Astrocyte (in vitro differentiated cells and primary cell): Measurements from ENCODE around the gene FLNC. TPM values are rescaled to one million over a fixed set of nuclear protein-coding genes. Genes with fewer than 3 reads are reported as not detected.

Experiments used
- DNase-seq: peaks from one replicate; pipeline ENCODE4 v3.0.0-alpha.2; 2010; ENCODE audit warnings: low read depth
- FAIRE-seq: peaks from 2 replicates; lab custom pipeline; 2011; peaks lifted over from hg19 to GRCh38; lab: Jason Lieb, UNC
- H2AFZ ChIP-seq: 2 replicates; pipeline ENCODE4 v1.6.0; 2012; ENCODE audit warnings: low read depth, low read length, inconsistent platforms
- H3K27ac ChIP-seq: 2 replicates; pipeline ENCODE4 v1.5.1; 2011; ENCODE audit warnings: low read depth, low read length, inconsistent platforms
- H3K27me3 ChIP-seq: 2 replicates; pipeline ENCODE4 v1.6.0; 2011; ENCODE audit warnings: low read length, inconsistent platforms; ENCODE audit not compliant: insufficient read depth
- H3K36me3 ChIP-seq: 2 replicates; pipeline ENCODE4 v1.5.1; 2011; ENCODE audit warnings: low read length, inconsistent platforms; ENCODE audit not compliant: insufficient read depth
- H3K4me1 ChIP-seq: 2 replicates; pipeline ENCODE4 v1.5.1; 2011; ENCODE audit warnings: low read length, inconsistent platforms; ENCODE audit not compliant: insufficient read depth
- H3K4me2 ChIP-seq: 2 replicates; pipeline ENCODE4 v1.6.0; 2012; ENCODE audit warnings: low read length, inconsistent platforms
- H3K4me3 ChIP-seq: 2 replicates; pipeline ENCODE4 v1.5.1; 2011; ENCODE audit warnings: low read depth, mild to moderate bottlenecking, low read length, inconsistent platforms; ENCODE audit not compliant: insufficient read depth
- H3K79me2 ChIP-seq: 2 replicates; pipeline ENCODE4 v1.6.0; 2012; ENCODE audit warnings: mild to moderate bottlenecking, low read length, inconsistent platforms; ENCODE audit not compliant: insufficient read depth
- H3K9ac ChIP-seq: 2 replicates; pipeline ENCODE4 v1.6.0; 2012; ENCODE audit warnings: mild to moderate bottlenecking, low read length, inconsistent platforms
- H3K9me3 ChIP-seq: 2 replicates; pipeline ENCODE4 v1.5.1; 2012; ENCODE audit warnings: low read depth, mild to moderate bottlenecking, low read length, inconsistent platforms; ENCODE audit not compliant: insufficient read depth
- H4K20me1 ChIP-seq: 2 replicates; pipeline ENCODE4 v1.6.0; 2012; ENCODE audit warnings: low read length, inconsistent platforms; ENCODE audit not compliant: insufficient read depth
- H3K27ac Mint-ChIP-seq: one replicate; pipeline ENCODE4 v1.8.0; 2021; ENCODE audit warnings: mild to moderate bottlenecking, mixed read lengths; ENCODE audit not compliant: unreplicated experiment
- H3K27me3 Mint-ChIP-seq: one replicate; pipeline ENCODE4 v1.8.0; 2021; ENCODE audit warnings: low read depth, mixed read lengths; ENCODE audit not compliant: unreplicated experiment
- H3K36me3 Mint-ChIP-seq: one replicate; pipeline ENCODE4 v1.8.0; 2021; ENCODE audit warnings: low read depth, mixed read lengths; ENCODE audit not compliant: unreplicated experiment
- H3K4me1 Mint-ChIP-seq: one replicate; pipeline ENCODE4 v1.8.0; 2021; ENCODE audit warnings: low read depth, mixed read lengths; ENCODE audit not compliant: unreplicated experiment
- H3K4me3 Mint-ChIP-seq: one replicate; pipeline ENCODE4 v1.8.0; 2021; ENCODE audit warnings: mild to moderate bottlenecking, moderate library complexity, mixed read lengths; ENCODE audit not compliant: unreplicated experiment
- H3K9me3 Mint-ChIP-seq: one replicate; pipeline ENCODE4 v1.8.0; 2021; ENCODE audit warnings: mild to moderate bottlenecking, mixed read lengths; ENCODE audit not compliant: unreplicated experiment
- EZH2 ChIP-seq: IDR thresholded peaks from 2 replicates; pipeline ENCODE4 v1.6.1; 2012; ENCODE audit warnings: mild to moderate bottlenecking, low read length, inconsistent platforms; ENCODE audit not compliant: insufficient read depth
- total RNA-seq: library from RNA; stranded (reverse); gene quantifications from 2 replicates; pipeline ENCODE4 v1.2.1, GENCODE V29; 2021
- TF ChIP-seq, protein P1 (sequence below): IDR thresholded peaks from 2 replicates; pipeline ENCODE4 v1.5.1; 2011; ENCODE audit warnings: low read depth, mild to moderate bottlenecking, inconsistent platforms, low read length, moderate library complexity; ENCODE audit not compliant: insufficient read depth

Gene FLNC
- total RNA-seq, 1 donor from 2014 or later = 364 TPM

DNA sequence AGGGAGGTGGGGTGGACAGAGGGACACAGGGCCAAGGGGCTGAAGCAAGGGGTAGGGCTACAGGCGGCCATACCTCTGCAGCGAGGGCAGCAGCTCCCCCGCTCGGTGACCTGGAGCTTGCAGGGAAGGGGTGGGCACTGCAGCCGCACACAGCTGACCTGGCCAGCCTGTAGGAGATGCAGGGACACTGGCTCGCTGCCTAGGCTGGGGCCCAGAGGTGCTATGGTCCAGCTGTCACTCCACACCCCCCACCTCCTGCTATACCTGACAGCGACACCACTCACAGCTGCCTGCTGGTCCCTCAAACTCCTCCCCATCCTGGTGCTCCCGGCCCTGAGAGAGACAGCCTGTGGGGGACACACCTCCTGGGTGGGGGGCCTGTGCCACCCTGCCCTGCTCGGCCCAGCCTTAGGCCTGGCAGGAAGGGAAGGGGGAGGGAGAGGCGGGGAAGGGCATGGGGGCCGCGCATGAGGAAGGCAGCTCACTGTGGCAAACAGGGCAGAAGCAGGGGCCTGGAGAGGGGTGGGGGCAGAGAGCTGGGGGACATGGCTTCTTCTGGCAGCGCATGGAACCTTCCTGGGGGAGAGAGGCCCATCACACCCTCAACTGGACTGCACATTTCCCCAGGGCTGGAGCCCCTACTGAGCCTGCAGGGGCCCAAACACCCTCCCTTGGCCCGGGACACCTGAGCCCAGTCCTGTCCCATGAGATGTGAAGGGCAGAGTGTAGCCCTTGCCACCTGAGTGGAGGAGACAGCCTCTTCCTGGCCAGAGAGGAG is 56.4 kb downstream of the FLNC start:
- no peak for TF ChIP-seq EZH2
- TF ChIP-seq, protein P1, sequence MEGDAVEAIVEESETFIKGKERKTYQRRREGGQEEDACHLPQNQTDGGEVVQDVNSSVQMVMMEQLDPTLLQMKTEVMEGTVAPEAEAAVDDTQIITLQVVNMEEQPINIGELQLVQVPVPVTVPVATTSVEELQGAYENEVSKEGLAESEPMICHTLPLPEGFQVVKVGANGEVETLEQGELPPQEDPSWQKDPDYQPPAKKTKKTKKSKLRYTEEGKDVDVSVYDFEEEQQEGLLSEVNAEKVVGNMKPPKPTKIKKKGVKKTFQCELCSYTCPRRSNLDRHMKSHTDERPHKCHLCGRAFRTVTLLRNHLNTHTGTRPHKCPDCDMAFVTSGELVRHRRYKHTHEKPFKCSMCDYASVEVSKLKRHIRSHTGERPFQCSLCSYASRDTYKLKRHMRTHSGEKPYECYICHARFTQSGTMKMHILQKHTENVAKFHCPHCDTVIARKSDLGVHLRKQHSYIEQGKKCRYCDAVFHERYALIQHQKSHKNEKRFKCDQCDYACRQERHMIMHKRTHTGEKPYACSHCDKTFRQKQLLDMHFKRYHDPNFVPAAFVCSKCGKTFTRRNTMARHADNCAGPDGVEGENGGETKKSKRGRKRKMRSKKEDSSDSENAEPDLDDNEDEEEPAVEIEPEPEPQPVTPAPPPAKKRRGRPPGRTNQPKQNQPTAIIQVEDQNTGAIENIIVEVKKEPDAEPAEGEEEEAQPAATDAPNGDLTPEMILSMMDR = no peak
- Histone ChIP-seq H3K27ac (no peak overlapping the region), H3K79me2 (no peaks in the 10 kb centered on the region), H2AFZ (no peak overlapping the region), H3K4me1 (no peaks in the 10 kb centered on the region), H3K9ac (no peak overlapping the region), H3K27me3 (peaks cover 10% of the 10 kb centered on the region), H3K4me2 (no peak overlapping the region), H3K9me3 (peaks cover 6% of the 10 kb centered on the region), H4K20me1 (peaks cover 3% of the 10 kb centered on the region), H3K36me3 (no peaks in the 10 kb centered on the region), H3K4me3 (no peak overlapping the region)
- no peak for FAIRE-seq
- no peak overlapping the region for H3K4me3 Mint-ChIP-seq
- peaks cover 34% of the 10 kb centered on the region for H3K27me3 Mint-ChIP-seq
- no peaks in the 10 kb centered on the region for H3K36me3 Mint-ChIP-seq
- no peak for DNase-seq
- no peaks in the 10 kb centered on the region for H3K4me1 Mint-ChIP-seq
- no peak overlapping the region for H3K27ac Mint-ChIP-seq
- H3K9me3 Mint-ChIP-seq = no peaks in the 10 kb centered on the region

DNA sequence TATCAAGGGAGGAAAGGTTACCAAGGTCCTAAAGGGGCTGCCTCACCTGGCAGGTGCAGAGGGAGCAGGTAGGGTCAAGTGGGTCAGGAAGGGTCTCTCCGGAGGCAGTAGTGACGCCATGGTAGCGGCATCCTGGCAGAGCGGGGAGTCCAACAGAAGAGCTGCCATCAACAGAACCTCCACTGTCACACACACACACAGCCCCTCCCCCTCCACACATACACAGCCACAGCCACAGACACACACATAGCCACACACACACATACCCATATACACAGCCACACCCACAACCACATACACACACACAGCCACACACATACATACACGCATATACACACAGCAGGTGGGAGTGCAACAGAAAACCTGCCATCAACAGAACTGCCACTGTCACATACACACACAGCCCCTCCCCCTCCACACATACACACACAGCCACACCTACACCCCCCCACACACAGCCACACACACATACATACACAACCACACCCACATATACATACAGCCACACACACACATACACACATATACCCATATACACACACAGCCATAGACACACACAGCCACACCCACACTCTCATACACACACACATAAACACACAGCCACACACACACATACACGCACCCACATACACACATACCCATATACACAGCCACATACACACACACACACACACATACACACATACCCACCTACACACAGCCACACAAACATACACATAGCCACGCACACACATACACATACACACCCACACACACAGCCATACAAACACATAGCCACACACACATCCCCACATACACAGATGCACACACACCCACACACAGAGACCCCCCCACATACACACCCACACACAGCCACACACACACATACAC is 57.2 kb downstream of the FLNC start:
- H2AFZ ChIP-seq = no peak overlapping the region
- H3K9me3 Mint-ChIP-seq = no peaks in the 10 kb centered on the region
- DNase-seq = no peak
- no peak overlapping the region for H3K27ac ChIP-seq
- H3K27me3 Mint-ChIP-seq = peaks cover 30% of the 10 kb centered on the region
- H3K9me3 ChIP-seq = peaks cover 6% of the 10 kb centered on the region
- H3K36me3 Mint-ChIP-seq = no peaks in the 10 kb centered on the region
- H3K27ac Mint-ChIP-seq = no peak overlapping the region
- H3K27me3 ChIP-seq = peaks cover 10% of the 10 kb centered on the region
- no peaks in the 10 kb centered on the region for H3K36me3 ChIP-seq
- no peak overlapping the region for H3K9ac ChIP-seq
- H3K4me3 ChIP-seq = no peak overlapping the region
- no peaks in the 10 kb centered on the region for H3K4me1 Mint-ChIP-seq
- no peaks in the 10 kb centered on the region for H3K79me2 ChIP-seq
- TF ChIP-seq EZH2 = no peak
- TF ChIP-seq, protein P1 = no peak
- no peak overlapping the region for H3K4me3 Mint-ChIP-seq
- peaks cover 3% of the 10 kb centered on the region for H4K20me1 ChIP-seq
- FAIRE-seq = no peak
- no peak overlapping the region for H3K4me2 ChIP-seq
- H3K4me1 ChIP-seq = no peaks in the 10 kb centered on the region
